AG10803 (cell line): ENCODE results near the gene TTBK1.

Experiments
- DNase-seq: peaks from one replicate; pipeline ENCODE4 v3.0.0; 2010; ENCODE audit warnings: low read depth
- H3K4me3 ChIP-seq: 2 replicates; pipeline ENCODE4 v1.5.1; 2011; ENCODE audit warnings: mild to moderate bottlenecking, low read length, control low read depth
- TF ChIP-seq, protein P1 (sequence below): conservative IDR thresholded peaks from 2 replicates; pipeline ENCODE4 v1.5.1; 2011; ENCODE audit warnings: mild to moderate bottlenecking, low read length, control low read depth, inconsistent platforms

The TTBK1 gene

DNA sequence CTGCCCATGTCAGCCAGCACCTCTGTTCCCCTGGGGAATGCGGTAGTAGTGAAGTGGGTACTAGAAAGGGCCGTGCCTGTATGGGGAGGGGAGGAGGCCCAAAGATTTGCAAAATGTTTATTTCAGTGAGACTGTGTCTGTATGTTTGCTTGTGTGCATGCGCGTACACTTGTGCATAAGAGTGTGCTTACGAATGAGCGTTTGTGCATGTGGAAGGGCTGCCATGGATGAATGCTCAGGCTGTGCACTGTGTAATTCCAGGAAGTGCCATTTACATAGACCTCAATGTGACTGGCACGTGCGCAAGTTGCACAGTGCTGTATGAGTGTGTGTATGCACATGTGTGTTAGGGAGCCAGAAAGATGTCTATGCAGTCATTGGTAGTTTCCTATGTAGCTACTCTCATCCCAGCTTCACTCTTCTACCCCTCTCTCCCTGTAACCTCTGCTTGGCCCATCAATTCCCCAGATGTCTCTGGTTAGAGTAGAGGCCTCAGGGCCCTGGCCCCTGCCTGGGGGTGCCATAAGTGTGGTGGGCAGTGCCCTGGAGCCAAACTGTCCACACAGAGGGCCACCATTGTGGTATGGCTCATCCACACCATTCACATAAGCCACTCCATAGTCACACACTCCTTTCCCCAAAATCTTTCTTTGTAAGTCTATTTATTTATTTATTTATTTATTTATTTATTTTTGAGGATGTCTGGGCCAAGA is 28.0 kb downstream of the TTBK1 start:
- DNase-seq: no peak
- TF ChIP-seq, protein P1, sequence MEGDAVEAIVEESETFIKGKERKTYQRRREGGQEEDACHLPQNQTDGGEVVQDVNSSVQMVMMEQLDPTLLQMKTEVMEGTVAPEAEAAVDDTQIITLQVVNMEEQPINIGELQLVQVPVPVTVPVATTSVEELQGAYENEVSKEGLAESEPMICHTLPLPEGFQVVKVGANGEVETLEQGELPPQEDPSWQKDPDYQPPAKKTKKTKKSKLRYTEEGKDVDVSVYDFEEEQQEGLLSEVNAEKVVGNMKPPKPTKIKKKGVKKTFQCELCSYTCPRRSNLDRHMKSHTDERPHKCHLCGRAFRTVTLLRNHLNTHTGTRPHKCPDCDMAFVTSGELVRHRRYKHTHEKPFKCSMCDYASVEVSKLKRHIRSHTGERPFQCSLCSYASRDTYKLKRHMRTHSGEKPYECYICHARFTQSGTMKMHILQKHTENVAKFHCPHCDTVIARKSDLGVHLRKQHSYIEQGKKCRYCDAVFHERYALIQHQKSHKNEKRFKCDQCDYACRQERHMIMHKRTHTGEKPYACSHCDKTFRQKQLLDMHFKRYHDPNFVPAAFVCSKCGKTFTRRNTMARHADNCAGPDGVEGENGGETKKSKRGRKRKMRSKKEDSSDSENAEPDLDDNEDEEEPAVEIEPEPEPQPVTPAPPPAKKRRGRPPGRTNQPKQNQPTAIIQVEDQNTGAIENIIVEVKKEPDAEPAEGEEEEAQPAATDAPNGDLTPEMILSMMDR: no peak

DNA sequence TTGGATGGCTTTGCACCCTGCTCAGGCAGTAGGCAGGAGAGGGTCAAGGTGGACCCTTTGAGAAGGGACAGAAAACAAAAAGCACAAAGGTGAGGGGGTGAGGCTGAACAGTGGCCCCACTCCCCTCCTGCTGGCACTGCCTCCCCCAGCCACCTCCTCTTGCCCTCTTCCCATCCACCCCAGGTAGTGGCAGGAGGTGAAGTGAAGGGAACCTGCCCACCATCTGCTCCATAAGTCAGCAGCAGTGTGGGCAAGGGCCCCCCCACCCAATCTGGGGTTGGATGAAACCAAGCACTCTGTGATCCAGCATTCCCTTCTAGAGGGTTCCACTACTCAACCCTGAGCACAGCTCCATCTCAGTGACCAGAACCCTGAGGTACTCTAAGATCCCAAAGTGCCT is 28.7 kb downstream of the TTBK1 start:
- no peak overlapping the region for H3K4me3 ChIP-seq
- DNase-seq: no peak
- TF ChIP-seq, protein P1: no peak

More for the DNA sequence above, 28.0 kb downstream of the TTBK1 start:
- no peak overlapping the region for H3K4me3 ChIP-seq

DNA sequence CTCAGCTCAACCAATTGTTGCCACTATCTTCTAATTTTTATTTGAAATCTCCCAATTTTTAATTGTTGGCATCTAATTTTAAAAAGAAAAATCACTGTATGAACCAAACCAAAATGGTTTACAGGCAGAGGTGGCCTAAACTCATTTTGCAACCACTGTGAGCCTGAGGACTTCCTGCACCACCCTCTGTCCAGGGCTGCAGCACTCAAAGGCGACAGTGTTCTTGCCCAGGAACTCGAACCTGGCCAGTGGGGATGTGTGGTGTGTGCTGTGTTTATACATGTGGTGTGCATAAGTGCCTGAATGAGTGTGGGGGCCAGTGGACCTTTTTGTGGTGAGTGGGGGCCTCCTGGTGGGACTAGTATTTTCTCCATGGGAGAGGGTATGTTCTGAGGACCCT is 30.4 kb downstream of the TTBK1 start:
- TF ChIP-seq, protein P1: no peak
- no peak for DNase-seq
- H3K4me3 ChIP-seq: no peak overlapping the region

DNA sequence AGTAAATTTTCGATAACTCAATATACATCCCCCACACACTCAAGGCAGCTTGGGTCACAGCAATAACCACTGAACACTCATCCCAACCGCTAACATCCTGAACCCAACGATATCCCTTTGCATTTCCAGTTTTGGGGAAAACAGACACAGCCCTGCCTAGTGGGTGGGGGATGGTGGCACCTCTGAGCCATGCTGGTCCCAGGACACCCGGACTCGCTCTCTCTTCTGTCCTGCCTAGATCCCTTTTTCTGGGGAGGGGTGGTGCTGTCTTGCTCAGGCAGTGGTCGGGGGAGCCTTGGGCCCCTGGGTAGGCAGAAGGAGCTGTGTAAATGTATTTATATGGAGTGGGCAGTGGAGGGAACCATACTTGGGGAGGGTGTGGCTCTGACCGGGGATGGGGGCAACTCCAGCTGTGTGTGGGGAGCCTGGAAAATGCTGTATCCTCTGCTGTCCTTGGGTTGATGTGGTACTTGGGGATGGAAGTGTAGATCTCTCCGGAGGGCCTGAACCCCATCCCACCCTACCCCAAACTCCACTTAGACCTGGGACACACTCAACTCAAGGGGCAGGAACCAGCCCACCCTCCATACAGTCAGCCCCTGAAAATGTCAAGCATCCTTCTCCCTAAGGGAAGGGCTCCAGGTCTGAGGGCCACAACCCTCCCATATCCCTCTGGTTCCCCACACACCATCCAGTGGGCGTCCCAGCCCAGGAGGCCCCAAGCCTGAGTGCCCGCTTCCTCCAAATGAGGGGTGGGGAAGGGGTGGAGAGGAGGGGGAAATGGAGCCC is 31.0 kb downstream of the TTBK1 start:
- no peak for DNase-seq
- H3K4me3 ChIP-seq: no peak overlapping the region
- TF ChIP-seq, protein P1: no peak

DNA sequence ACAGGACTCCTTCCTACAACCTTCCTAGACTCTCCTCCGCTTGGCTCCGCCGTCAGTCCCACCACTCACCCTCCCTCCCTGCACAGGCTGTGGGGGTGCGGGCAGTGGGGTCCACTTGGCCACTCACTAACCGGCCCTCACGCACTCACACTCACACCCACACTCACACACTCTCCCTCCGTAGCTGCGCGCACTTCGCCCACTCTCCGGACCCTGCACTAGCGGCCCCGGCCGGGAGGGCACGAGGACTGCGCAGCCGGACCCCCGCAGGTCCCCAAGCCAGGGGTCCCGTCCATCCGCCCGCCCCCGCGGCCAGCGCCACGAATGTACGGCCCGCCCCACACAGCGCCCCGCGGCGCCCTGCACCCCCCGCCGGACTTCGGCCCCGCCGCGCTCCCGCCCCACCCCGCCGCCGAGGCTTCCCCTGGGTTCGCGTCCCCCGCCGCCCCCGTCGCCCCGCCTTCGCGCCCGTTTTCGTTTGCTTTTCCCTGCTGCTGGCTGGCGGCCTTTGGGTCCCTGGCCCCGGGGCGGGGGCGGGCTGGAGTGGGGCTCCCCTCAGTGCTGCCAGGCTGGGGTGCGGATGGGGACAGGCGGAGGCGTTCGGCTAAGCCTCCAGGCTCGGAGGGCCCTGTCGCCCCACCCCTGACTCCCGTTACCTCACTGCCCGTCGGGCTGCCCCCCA is 31.8 kb downstream of the TTBK1 start:
- TF ChIP-seq, protein P1: no peak
- no peak for DNase-seq
- peak overlapping the region; percentile 37 for H3K4me3 ChIP-seq

DNA sequence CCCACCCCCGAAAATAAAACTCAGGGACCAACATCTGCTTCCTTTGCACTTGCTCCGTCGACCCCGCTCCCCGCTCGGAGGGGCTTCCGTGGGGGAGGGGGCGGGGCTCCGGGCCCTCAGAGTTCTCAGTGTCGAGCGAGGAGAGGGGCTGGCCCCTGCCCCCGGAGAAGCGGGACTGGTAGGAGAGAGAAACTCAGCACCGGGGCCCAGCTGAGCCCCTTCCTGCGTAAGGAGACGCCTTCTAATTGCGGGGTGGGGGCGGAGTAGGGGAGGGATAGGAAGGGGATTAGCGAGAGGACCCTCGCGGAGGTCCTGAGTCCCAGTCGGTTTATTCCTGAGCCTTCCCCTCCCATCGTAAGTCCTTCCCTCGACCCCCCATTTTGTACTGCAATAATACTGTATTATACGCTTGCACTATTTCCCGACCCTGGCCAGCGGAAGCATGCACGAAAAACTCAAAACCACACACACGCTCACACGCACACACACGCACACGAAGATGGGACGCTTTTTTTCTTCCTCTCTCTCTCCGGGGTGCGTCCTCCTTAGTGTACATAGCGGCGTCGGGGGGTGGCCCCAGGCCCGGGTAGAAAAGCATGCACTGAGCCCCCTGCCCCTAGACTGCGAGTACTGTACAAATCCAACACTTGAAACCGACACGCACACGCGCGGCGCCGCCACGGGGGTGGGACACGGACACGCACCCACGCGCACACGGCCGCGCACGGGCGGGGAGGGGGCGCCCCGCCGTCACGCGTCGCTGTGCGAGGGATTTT is 32.7 kb downstream of the TTBK1 start:
- peak; percentile 15 for DNase-seq
- H3K4me3 ChIP-seq: no peak overlapping the region

More for the DNA sequence above, 32.7 kb downstream of the TTBK1 start:
- TF ChIP-seq, protein P1: no peak
